HG02763 (cell line): ENCODE measurements around the gene THTPA.
"Not testable (repeated sequence)": the region's sequence is repeated elsewhere in the genome, so short reads cannot be mapped to it uniquely, and the experiment has no call there.

Experiments
- ATAC-seq: cut with Tn5 transposase; IDR thresholded peaks from one replicate; pipeline ENCODE4 v1.9.1; 2021; ENCODE audit warnings: mild to moderate bottlenecking, moderate library complexity; ENCODE audit not compliant: unreplicated experiment

The THTPA gene

DNA sequence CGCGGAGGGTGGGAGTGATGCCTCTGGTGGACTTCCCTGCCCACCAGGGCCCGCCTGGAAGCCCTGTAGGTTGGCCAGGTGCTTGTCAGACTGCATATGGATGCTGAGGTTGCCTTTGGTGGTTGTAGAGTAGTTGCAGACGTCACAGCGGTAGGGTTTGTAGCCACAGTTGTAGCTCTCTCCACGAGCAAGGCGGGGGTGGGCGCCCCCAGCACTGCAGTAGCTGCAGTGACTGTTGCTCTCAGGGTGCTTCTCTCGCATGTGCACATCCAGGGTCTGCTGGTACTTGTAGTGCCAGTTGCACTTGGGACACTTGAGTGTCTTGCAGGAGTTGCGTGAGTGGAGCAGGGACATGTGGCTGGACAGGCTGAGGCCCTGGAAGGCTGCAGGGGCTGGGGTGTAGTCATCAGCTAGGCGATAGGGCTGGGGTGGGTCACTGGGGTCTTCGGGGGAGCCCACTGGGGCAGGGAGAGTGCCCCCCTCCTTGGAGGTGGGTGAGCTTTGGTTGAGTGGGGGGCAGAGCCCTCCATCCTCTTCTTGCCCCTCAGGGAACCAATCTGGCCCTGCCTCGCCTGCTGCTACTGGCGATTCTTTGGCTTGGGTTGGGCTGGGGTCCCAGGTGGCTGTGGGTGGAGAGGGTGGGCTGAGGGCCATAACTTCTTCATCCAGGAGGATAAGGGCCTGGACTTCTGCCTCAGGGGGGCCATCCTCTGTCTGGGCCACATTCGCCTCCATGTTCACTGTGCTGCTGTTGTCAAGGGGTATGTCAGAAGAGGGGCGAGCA, 22.2 kb upstream of the THTPA start:
- no peak for ATAC-seq

GRCh38 chr14:23535943-23536342, 20.1 kb upstream of the THTPA start:
- no peak for ATAC-seq

- no peak for ATAC-seq
Measured at GRCh38 chr14:23536494-23536893, 19.6 kb upstream of the THTPA start.

DNA sequence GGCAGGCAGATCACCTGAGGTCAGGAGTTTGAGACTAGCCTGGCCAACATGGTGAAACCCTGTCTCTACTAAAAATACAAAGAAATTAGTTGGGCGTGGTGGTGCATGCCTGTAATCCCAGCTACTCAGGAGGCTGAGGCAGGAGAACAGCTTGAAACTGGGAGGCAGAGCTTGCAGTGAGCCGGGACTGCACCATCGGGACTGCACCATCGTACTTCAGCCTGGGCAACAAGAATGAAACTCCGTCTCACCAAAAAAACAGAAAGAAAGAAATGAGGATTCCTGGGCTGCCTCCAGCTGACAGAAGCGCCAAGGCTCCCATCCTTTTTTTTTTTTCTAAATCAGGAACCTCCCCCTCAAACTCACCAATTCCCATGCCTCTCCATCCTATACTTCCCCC, 19.2 kb upstream of the THTPA start:
- ATAC-seq, result not testable (repeated sequence)

DNA sequence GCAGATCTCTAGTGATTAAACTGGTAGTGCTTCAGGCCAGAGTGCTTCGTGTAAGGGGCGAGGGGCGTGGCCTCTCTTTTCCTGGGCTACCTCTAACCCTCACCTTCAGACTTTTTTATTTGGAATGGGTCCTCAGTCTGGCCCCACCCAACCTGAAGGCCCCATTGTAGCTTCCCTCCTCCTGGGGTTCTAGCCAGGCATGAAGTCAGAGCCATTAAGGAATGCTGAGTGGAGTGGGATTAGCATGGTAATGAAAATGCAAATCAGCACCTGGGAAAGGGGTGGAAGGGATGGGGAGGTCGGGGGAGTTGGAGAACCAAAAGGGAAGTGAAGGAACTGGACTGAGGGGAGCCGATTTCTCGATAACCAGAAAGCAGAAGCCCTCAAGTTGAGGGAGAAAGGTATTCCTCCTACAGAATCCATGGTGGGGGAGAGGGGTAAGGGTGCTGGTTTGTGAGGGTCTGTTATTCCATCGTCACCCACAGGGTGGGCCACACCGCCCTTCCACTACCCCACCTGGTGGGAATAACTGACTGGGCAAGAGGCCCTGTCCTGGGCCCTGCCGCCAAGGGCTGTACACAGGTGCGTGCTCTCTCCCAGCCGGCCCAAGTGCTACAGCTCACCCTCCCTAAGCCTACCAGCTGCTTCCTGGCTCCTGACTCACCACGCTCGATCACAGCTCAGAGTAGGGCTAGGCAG, 18.6 kb upstream of the THTPA start:
- no peak for ATAC-seq

DNA sequence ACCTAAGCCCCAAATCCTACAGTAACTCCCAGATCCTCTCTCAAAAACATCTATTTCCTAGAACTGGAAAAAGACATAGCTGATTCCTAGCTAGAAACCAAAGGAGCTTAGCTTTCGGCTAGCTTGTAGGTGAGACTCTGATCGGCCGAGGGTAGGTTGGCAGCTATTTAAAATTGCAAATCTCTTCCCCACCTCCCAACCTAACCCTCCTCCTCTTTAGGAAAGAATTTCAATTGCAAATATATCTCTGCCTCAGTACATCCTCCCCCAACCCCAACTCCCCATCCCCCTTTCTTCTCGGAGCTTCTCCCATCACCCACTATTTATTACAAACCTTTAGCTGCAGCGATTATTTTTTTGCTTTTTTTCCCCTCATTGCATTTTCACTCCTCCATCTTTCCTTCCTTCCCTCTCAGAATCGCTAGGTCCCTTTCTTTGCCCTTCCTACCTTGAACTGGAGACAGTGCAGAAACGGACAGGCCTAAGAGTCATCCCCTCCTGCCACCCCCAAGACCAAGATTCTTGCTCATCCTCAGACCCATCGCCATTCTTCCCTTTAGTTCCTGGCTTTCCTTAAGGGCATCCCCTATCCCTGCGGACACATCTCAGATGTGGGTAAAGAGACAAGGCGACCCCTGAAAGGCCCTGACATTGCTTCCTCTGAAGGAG, 17.9 kb upstream of the THTPA start:
- ATAC-seq, result no peak

DNA sequence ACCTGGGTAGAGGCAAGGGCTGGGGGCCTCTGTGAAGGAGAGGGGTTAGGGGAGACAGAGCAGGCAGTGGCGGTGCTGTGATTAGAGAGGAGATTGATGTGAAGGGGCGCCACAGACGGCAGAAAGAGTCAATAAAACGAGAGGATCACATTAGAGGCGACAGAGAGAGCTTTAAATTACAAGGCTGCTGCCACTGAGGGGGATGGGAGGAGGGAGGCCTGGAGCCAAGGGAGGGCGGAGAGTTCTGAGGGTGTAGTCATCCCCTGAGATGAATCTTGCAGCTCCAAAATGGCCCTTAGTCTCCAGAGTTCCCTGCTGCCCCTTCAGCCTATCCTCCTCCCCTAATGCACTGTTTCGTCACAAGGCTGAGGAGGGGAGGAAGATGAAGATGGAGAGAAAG, 17.3 kb upstream of the THTPA start:
- ATAC-seq, result no peak

- ATAC-seq, result no peak
Measured at GRCh38 chr14:23539248-23540140, 16.6 kb upstream of the THTPA start.

DNA sequence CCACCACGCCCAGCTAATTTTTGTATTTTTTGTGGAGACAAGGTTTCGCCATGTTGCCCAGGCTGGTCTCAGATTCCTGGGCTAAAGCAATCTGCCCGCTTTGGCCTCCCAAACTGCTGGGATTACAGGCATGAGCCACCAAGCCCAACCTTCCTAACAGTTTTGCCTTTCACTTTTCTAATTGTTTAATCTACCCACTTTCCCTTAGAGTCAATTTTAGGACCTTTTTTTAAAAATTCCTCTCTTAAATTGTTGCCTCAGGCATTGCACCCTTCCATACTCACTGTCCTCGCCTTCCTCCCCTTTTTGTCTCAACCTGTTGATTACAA, 16.0 kb upstream of the THTPA start:
- ATAC-seq, result no peak

GRCh38 chr14:23542261-23542660, 13.8 kb upstream of the THTPA start:
- no peak for ATAC-seq

DNA sequence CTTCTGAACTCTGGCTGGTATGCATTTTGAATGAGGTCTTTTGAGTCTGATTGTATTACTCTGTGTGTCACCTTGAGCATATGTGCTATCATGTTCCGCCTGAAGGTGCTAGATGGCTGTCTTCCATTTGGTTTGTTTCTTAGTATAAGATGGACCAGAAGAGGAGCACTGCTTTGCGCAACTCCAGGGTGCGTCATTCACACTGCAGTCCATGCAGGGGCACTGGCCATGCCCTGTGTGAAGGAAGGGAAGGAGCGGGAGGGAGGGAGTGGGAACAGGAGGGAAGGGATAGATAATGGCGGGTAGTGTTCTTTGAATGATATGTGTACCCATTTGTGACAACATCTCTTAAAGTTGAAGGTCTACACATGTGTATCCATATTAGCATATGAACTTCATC, 12.7 kb upstream of the THTPA start:
- ATAC-seq, result no peak

DNA sequence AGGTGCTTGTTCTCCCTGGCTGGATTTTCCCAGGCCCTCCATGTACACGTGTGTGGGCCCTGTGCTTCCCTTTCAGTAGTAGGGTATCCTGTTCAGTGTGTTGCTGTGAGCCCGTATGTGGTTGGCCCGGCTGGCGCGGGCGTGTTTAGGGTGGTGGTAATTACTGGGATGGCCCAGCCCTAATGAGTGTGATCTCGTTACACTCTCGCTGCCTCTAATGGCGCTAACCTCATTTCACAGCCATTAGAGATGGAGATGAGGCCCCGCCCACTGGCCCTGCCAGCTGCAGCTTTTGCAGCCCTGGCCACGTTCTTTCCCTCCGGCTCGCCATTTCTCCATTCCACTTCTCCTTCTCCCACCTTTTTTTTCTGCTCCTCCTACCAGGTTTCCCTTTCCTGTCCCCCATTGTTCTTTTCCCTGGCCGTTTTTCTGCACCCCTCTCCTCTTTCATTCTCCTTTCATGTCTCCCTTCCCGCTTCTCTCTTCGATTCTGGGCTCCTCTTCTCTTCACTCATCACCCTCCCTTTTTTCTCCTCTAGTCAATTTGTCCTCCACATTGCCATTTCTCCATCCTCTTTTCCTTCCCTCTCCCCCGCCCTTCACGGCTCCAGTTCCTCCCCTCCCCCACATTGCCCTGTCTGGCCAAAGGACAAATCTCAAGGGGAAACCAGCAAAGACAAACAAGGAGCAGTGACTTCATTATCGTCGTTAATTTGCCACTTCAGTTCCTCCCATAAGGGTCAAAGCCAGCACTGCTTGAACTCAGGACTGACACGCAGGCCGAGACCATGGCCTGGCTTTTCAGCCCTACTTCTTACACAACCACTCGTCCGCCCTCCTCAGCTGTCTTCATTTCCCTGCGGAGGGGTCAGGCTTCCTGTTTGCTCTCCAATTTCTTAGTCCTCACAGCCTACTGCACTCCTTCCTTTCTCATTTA, 11.3 kb upstream of the THTPA start:
- no peak for ATAC-seq

- ATAC-seq, result no peak
Measured at GRCh38 chr14:23545740-23546365, 10.2 kb upstream of the THTPA start.

DNA sequence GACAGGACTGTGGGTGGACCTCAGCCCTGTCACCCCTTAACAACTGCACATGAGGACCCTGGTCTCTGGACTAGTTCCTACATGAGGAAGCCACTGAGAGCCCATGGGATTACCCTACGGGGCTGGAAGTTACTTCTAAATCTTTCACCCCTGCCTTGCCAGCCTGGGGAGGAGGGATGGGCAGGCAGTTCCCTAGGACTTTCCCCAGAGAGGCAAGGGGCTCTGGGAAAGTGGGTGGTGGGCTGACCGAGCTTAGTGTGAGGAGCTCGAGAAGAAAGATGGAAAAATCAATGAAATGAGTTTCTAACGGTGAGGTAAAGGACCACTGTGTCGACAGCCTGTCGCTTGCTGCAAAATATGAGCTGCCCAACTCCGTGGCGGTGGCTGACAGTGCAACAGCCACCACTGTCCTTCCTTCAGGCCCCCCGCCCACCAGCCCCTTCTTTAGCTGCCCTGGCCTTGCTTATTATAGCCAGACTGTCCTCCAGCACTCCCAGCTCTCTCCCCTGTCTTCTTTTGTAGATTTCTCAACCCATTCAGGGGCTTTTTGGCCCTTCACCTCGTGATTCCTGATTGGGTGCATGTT, 9.5 kb upstream of the THTPA start:
- ATAC-seq, result no peak

DNA sequence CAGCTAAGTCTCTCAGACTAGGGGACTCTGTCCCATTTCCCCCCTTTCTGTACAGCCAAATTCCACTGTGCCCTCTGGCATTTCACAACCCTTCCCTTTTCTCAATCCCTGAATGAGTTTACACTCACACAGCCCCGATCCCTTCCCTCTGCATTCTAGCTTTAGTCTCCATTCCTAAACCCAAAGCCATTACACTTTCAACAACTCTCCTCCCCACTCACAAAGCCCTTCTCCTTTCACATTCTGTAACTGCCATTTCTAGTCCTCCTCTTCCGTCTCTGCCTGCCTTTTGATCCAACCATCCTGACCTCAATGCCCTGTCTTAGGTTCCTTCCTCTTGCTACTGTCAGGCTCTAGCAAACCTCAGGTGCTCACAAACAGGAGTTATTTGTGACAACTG, 8.1 kb upstream of the THTPA start:
- ATAC-seq, result no peak

DNA sequence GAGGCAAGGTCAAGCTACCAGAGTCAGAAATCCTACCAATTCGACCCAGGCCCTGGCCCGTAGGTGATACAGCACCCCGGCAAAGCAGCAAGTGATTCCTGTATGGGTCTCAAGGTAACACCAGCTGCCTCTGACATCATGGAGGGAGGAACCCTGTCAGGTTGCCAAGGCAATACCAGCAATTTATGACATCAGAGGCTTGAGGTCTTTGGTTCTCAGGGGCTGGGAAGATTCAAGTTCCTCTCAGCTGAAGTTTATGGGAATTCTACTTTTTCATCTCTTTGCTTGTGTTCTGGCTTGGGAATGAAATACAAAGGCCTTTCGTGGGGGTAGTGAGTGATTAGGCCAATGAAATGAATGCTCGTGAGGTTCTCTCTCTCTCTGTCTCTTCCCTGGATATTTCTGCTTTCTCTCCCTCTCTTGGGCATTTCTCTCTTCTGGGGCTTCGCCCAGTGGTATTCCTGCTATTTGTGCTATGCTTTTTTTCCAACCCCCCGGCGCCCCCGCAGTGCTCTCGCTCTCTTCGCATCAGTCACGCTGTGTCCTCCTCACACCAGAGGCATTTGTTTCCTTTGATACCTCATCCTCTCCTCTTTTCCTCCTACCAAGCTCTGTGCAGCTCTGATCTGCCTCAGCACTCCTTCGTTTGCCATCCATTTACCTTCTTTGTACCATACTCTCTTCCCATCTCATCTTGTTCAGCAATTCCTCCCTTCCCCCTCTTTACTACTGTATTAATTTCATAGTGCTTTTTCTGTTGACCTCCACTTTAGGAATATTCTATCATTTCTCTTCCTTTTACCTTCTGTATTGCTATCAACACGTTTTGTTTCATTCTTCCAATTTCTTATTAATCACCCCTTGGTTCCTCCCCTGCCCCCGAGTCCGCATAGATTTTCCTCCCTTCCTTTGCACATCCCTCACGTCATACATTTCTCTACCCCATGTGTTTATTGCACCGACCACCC, 7.4 kb upstream of the THTPA start:
- no peak for ATAC-seq

DNA sequence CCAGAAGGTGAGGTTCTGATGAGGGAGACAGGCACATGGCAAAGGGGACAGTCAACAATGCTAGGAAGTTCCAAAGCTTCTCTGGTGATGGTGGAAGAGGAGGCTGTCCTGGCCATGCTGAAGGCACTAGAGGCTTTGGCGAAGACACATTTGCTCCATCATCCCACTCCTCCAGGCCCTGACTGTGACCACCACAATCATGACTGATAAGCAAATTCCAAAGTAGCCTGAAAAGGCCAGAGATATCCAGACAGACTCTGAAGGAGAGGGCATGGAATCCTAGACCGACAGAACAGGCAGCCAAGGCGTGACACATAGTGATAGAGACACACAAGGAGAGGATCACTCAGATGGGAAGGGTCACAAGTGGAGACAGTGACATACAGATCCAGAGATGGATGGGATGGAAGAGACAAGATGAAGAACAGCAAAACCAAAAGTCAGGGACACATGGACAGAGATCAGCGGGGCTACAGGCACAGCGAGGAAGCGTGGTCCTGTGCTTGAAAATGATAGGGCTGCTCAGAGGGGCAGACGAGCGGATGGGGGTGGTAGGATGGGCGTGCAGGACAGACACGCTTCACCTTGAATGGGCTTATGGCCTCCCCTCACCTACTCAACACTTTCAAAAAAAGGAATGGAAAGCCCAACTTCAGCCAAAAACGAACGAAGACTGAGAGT, 5.8 kb upstream of the THTPA start:
- ATAC-seq, result no peak
